Measurements from ENCODE around the gene FOXN3. TPM values are rescaled to one million over a fixed set of nuclear protein-coding genes. Genes with fewer than 3 reads are reported as not detected.

FOXN3 gene
- polyA plus RNA-seq, 1 donor, result 39.5 TPM

GRCh38 chr14:89134640-89135039 lies 282.4 kb downstream of the FOXN3 start:
- no peak overlapping the region for H3K27ac ChIP-seq (ENCODE audit: low read length)
- H3K9me3 ChIP-seq (ENCODE audit: control insufficient read depth, low read depth, low read length), result no peaks in the 10 kb centered on the region
- H3K27me3 ChIP-seq (ENCODE audit: control insufficient read depth, insufficient read depth, low read length), result no peaks in the 10 kb centered on the region
- H3K4me3 ChIP-seq (ENCODE audit: low read length), result no peak overlapping the region
- H3K36me3 ChIP-seq (ENCODE audit: control insufficient read depth, insufficient read depth, low read length), result no peaks in the 10 kb centered on the region
- no peak for DNase-seq
- no peaks in the 10 kb centered on the region for H3K4me1 ChIP-seq (ENCODE audit: control insufficient read depth, insufficient read depth, low read length)
- WGBS (ENCODE audit: insufficient coverage, low lambda C conversion rate), result no CpG with 5 or more reads among the region's 2 CpGs

GRCh38 chr14:89131004-89131750 lies 285.9 kb downstream of the FOXN3 start:
- DNase-seq, result no peak
- Histone ChIP-seq H3K27ac (ENCODE audit: low read length) (no peak overlapping the region), H3K4me1 (ENCODE audit: control insufficient read depth, insufficient read depth, low read length) (no peaks in the 10 kb centered on the region), H3K4me3 (ENCODE audit: low read length) (no peak overlapping the region), H3K27me3 (ENCODE audit: control insufficient read depth, insufficient read depth, low read length) (no peaks in the 10 kb centered on the region), H3K36me3 (ENCODE audit: control insufficient read depth, insufficient read depth, low read length) (no peaks in the 10 kb centered on the region), H3K9me3 (ENCODE audit: control insufficient read depth, low read depth, low read length) (no peaks in the 10 kb centered on the region)
- 87% methylated on average over 3 of the region's 6 CpGs for WGBS (ENCODE audit: insufficient coverage, low lambda C conversion rate)

- Histone ChIP-seq H3K27me3 (ENCODE audit: control insufficient read depth, insufficient read depth, low read length) (no peaks in the 10 kb centered on the region), H3K9me3 (ENCODE audit: control insufficient read depth, low read depth, low read length) (no peaks in the 10 kb centered on the region), H3K36me3 (ENCODE audit: control insufficient read depth, insufficient read depth, low read length) (no peaks in the 10 kb centered on the region), H3K27ac (ENCODE audit: low read length) (no peak overlapping the region), H3K4me1 (ENCODE audit: control insufficient read depth, insufficient read depth, low read length) (no peaks in the 10 kb centered on the region), H3K4me3 (ENCODE audit: low read length) (no peak overlapping the region)
- 100% methylated on average over 2 of the region's 6 CpGs for WGBS (ENCODE audit: insufficient coverage, low lambda C conversion rate)
- no peak for DNase-seq
Observed at GRCh38 chr14:89129570-89129969, 287.5 kb downstream of the FOXN3 start.

- Histone ChIP-seq H3K27ac (ENCODE audit: low read length) (no peak overlapping the region), H3K36me3 (ENCODE audit: control insufficient read depth, insufficient read depth, low read length) (no peaks in the 10 kb centered on the region), H3K4me1 (ENCODE audit: control insufficient read depth, insufficient read depth, low read length) (no peaks in the 10 kb centered on the region), H3K9me3 (ENCODE audit: control insufficient read depth, low read depth, low read length) (no peaks in the 10 kb centered on the region), H3K27me3 (ENCODE audit: control insufficient read depth, insufficient read depth, low read length) (no peaks in the 10 kb centered on the region), H3K4me3 (ENCODE audit: low read length) (no peak overlapping the region)
- DNase-seq, result no peak
- WGBS (ENCODE audit: insufficient coverage, low lambda C conversion rate), result 100% methylated on average over 3 of the region's 10 CpGs
Observed at GRCh38 chr14:89128311-89129026, 288.6 kb downstream of the FOXN3 start.

GRCh38 chr14:89126461-89126860 lies 290.6 kb downstream of the FOXN3 start:
- no peaks in the 10 kb centered on the region for H3K27me3 ChIP-seq (ENCODE audit: control insufficient read depth, insufficient read depth, low read length)
- no peak overlapping the region for H3K27ac ChIP-seq (ENCODE audit: low read length)
- H3K4me3 ChIP-seq (ENCODE audit: low read length), result no peak overlapping the region
- H3K4me1 ChIP-seq (ENCODE audit: control insufficient read depth, insufficient read depth, low read length), result no peaks in the 10 kb centered on the region
- DNase-seq, result no peak
- no peaks in the 10 kb centered on the region for H3K36me3 ChIP-seq (ENCODE audit: control insufficient read depth, insufficient read depth, low read length)
- 79% methylated on average over 3 of the region's 4 CpGs for WGBS (ENCODE audit: insufficient coverage, low lambda C conversion rate)
- no peaks in the 10 kb centered on the region for H3K9me3 ChIP-seq (ENCODE audit: control insufficient read depth, low read depth, low read length)

- Histone ChIP-seq H3K4me1 (ENCODE audit: control insufficient read depth, insufficient read depth, low read length) (no peaks in the 10 kb centered on the region), H3K9me3 (ENCODE audit: control insufficient read depth, low read depth, low read length) (no peaks in the 10 kb centered on the region), H3K36me3 (ENCODE audit: control insufficient read depth, insufficient read depth, low read length) (no peaks in the 10 kb centered on the region), H3K27me3 (ENCODE audit: control insufficient read depth, insufficient read depth, low read length) (no peaks in the 10 kb centered on the region), H3K27ac (ENCODE audit: low read length) (no peak overlapping the region), H3K4me3 (ENCODE audit: low read length) (no peak overlapping the region)
- WGBS (ENCODE audit: insufficient coverage, low lambda C conversion rate), result 51% methylated on average over 2 of the region's 4 CpGs
- DNase-seq, result no peak
Observed at GRCh38 chr14:89125216-89125615, 291.8 kb downstream of the FOXN3 start.

- Histone ChIP-seq H3K9me3 (ENCODE audit: control insufficient read depth, low read depth, low read length) (peaks cover 7% of the 10 kb centered on the region), H3K4me1 (ENCODE audit: control insufficient read depth, insufficient read depth, low read length) (no peaks in the 10 kb centered on the region), H3K36me3 (ENCODE audit: control insufficient read depth, insufficient read depth, low read length) (no peaks in the 10 kb centered on the region), H3K27me3 (ENCODE audit: control insufficient read depth, insufficient read depth, low read length) (no peaks in the 10 kb centered on the region), H3K4me3 (ENCODE audit: low read length) (no peak overlapping the region), H3K27ac (ENCODE audit: low read length) (no peak overlapping the region)
- no CpG with 5 or more reads among the region's 1 CpG for WGBS (ENCODE audit: insufficient coverage, low lambda C conversion rate)
- no peak for DNase-seq
Observed at GRCh38 chr14:89123851-89124250, 293.2 kb downstream of the FOXN3 start.

- DNase-seq, result no peak
- Histone ChIP-seq H3K36me3 (ENCODE audit: control insufficient read depth, insufficient read depth, low read length) (no peaks in the 10 kb centered on the region), H3K27me3 (ENCODE audit: control insufficient read depth, insufficient read depth, low read length) (no peaks in the 10 kb centered on the region), H3K4me3 (ENCODE audit: low read length) (no peak overlapping the region), H3K27ac (ENCODE audit: low read length) (no peak overlapping the region), H3K9me3 (ENCODE audit: control insufficient read depth, low read depth, low read length) (peaks cover 7% of the 10 kb centered on the region), H3K4me1 (ENCODE audit: control insufficient read depth, insufficient read depth, low read length) (no peaks in the 10 kb centered on the region)
- WGBS (ENCODE audit: insufficient coverage, low lambda C conversion rate), result no CpG with 5 or more reads among the region's 10 CpGs
Observed at GRCh38 chr14:89123215-89123614, 293.8 kb downstream of the FOXN3 start.

- WGBS (ENCODE audit: insufficient coverage, low lambda C conversion rate), result no CpG with 5 or more reads among the region's 4 CpGs
- H3K36me3 ChIP-seq (ENCODE audit: control insufficient read depth, insufficient read depth, low read length), result no peaks in the 10 kb centered on the region
- no peaks in the 10 kb centered on the region for H3K27me3 ChIP-seq (ENCODE audit: control insufficient read depth, insufficient read depth, low read length)
- H3K9me3 ChIP-seq (ENCODE audit: control insufficient read depth, low read depth, low read length), result peaks cover 7% of the 10 kb centered on the region
- no peak overlapping the region for H3K4me3 ChIP-seq (ENCODE audit: low read length)
- no peak overlapping the region for H3K27ac ChIP-seq (ENCODE audit: low read length)
- no peaks in the 10 kb centered on the region for H3K4me1 ChIP-seq (ENCODE audit: control insufficient read depth, insufficient read depth, low read length)
- no peak for DNase-seq
Observed at GRCh38 chr14:89121968-89122620, 294.9 kb downstream of the FOXN3 start.

GRCh38 chr14:89117012-89117411 lies 300.0 kb downstream of the FOXN3 start:
- no peak for DNase-seq
- no peaks in the 10 kb centered on the region for H3K27me3 ChIP-seq (ENCODE audit: control insufficient read depth, insufficient read depth, low read length)
- no CpG with 5 or more reads among the region's 5 CpGs for WGBS (ENCODE audit: insufficient coverage, low lambda C conversion rate)
- no peaks in the 10 kb centered on the region for H3K4me1 ChIP-seq (ENCODE audit: control insufficient read depth, insufficient read depth, low read length)
- no peaks in the 10 kb centered on the region for H3K36me3 ChIP-seq (ENCODE audit: control insufficient read depth, insufficient read depth, low read length)
- H3K27ac ChIP-seq (ENCODE audit: low read length), result no peak overlapping the region
- H3K4me3 ChIP-seq (ENCODE audit: low read length), result no peak overlapping the region
- H3K9me3 ChIP-seq (ENCODE audit: control insufficient read depth, low read depth, low read length), result peaks cover 7% of the 10 kb centered on the region

Measured in large intestine (tissue), 3 donors.